Activated CD4-positive, alpha-beta T cell treated with anti-CD3 and anti-CD28 coated beads, Interleukin-2, Interleukin-4, amounts not matched to agents 100 ng/mL and 50 ng/mL, durations not matched to agents 16 hours and 8 hours (primary cell): ENCODE data around the gene UTF1.
"Not testable (repeated sequence)": the region's sequence is repeated elsewhere in the genome, so short reads cannot be mapped to it uniquely, and the experiment has no call there.

Experiments used
- DNase-seq: peaks from one replicate; pipeline ENCODE4 v3.0.0-alpha.2; 2020; ENCODE audit warnings: low spot score

UTF1 gene

DNA sequence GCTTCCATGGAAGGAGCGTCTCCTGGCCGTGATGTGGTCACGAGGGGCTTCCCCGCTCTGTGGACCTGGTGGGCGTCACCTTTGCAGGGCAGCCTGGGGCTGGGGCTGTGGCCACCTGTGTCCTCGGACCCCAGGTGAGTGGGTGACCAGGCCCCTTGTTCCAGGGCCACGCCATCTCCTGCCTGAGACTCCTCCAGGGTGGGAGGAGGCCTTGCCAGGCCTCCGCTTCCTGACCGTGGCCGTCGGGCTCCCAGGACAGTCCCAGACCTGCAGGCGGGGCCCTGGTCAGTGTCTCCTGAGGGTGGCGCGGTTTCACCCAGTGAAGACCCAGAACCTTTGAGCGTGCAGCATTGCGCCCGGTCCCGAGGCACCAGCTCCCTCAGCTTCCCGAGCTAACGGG is 20.4 kb upstream of the UTF1 start:
- no peak for DNase-seq

DNA sequence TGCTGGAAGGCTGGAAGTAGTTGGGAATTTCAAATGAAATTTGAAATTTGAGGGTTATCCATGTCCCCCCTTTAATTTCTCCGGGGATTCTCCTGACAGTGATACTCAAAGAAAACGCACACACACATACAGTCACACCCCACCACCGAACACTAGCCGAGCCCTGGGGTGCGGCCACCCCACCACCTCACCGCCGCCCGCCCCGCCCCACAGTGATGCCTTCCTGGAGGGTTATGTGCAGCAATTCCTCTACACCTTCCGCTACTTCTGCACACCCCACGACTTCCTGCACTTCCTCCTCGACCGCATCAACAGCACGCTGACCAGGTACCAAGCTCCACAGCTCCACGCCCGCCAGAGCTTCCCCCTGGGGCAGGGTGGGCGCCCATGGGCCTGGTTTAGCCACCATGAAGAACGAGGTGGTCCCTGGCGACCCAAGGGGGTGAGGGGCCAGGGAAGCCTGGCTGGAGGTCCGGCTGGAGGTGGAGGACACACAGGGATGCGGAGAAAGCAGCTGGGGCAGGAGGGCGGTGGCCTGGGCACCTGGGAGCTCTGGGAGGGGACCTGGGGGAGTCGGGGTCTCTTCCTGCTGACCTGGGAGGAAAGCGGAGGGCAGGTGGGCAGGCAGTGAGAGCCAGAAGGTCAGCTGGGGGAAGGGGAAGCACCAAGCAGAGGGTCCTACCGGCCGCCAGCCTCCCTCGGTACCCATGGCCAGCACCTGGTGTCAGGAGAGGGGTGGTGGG is 19.4 kb upstream of the UTF1 start:
- DNase-seq = no peak

DNA sequence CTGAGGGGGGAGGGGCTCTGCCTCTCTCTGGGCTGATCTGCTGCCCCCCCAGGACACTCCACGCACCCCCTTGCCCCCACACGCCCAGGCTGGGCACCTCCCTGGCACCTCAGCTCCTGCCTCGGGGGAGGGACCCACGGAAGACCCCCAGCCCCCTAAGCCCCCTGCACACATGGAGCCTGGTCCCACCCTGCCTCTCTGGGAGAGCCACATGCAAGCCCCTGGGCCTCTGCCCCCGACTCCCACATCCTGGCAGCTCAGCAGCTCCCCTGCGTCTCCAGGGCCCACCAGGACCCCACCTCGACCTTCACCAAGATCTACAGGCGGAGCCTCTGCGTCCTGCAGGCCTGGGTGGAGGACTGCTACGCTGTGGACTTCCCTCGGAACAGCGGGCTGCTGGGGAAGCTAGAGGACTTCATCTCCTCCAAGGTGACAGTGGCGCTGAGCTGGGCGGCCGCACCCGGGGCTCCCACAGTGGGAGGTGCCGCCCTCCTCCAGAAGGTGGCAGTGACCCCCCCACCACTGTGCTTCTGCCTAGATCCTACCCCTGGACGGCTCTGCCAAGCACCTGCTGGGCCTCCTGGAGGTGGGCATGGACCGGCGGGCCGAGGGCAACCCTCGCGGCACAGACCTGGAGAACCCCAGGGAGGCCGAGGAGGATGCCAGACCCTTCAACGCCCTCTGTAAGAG is 18.7 kb upstream of the UTF1 start:
- no peak for DNase-seq

GRCh38 chr10:133211959-133212852 is 17.8 kb upstream of the UTF1 start:
- no peak for DNase-seq

- no peak for DNase-seq
These were observed 17.0 kb upstream of the UTF1 start for GRCh38 chr10:133212853-133213494.

GRCh38 chr10:133213641-133214467 is 16.2 kb upstream of the UTF1 start:
- no peak for DNase-seq

DNA sequence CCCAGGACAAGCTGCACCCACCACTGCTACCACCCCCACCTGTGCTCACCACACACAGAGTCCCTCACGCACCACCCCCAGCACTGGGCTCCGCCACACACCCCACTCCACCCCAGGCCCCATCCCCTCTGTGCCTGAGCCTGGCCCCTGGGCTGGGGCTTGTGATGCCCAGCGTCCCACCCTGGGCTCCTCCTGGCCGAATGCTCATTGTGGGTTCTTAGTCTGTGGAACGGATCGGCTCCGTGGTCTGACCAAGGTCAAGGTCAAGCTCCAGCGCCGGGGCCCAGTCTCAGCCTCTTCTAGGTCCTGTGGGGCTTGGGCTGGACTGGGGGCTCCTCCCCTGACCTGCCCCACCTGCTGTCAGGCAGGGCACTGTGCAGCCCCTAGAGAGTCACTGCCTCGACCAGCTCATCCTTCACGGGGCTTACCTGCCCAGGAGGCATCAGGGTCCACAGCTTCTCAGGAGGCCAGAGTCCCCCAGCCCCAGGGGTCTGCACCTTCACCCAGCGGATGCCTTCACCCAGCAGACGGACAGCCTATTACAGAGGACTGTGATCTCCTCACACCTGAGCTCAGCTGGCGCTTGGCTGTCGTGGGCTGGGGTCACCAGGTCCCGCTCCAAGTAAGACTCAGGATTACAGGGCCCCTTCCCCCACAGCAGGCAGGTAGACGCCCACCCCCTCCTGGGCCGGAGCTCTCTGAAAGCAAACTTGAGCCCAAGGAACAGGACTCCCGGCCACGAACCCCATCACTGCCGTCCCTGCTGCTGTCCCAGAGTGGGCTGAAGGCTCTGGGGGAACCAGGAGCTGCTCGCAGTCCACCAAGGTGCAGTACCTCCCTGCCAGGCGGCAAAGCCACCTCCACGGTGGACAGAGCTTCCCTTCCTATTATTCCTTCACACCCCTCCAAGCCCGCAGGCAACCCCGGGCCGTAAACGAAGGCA is 15.3 kb upstream of the UTF1 start:
- DNase-seq = no peak

DNA sequence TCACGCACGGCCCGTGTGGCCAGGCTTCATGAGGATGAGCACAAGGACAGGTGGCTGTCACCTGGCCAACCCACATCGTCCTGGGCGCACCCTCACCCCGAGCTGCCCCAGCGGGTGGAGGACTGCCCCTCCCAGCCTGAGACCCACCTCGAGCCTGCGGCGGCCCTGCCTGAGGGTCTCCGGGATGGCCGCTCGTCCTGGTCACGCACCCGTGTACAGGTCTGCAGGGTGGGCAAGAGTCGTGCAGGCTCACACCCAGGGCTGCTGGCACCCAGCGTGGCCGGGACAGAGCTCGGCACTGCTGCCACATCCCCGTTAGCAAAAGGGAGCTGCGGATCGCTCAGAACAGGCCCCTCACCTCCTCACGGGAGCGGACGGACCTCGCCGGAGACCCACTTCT is 14.4 kb upstream of the UTF1 start:
- DNase-seq = no peak

GRCh38 chr10:133216776-133217175 is 13.2 kb upstream of the UTF1 start:
- no peak for DNase-seq

GRCh38 chr10:133217800-133218589 is 12.0 kb upstream of the UTF1 start:
- no peak for DNase-seq

DNA sequence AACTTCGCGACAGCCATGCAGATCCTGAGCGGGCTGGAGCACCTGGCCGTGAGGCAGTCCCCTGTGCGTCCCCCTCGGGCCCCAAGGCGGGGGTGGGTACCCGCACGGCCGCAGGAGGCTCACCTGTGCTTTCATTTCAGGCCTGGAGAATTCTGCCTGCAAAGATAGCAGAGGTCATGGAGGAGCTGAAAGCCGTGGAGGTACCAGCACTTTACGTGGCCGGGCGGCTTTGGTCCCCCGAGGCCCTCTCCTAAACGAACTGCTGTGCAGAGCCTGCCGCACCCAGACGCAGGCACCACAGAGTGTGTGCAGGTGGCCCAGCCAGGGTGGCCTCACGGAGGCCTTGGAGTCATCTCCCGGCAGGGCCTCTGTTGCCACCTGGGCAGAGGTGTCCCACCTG is 11.1 kb upstream of the UTF1 start:
- no peak for DNase-seq

- DNase-seq = no peak
These were observed 10.2 kb upstream of the UTF1 start for GRCh38 chr10:133219782-133220181.

- DNase-seq = no peak
These were observed 8.7 kb upstream of the UTF1 start for GRCh38 chr10:133221331-133221730.

DNA sequence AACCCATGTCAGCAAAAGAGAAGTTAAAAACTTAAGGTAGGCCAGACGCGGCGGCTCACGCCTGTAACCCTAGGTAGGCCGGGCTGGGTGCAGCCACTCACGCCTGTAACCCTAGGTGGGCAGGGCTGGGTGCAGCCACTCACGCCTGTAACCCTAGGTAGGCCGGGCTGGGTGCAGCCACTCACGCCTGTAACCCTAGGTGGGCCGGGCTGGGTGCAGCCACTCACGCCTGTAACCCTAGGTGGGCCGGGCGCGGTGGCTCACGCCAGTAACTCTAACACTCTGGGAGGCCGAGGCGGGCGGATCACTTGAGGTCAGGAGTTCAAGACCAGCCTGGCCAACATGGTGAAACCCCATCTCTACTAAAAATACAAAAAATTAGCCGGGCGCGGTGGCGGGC is 8.3 kb upstream of the UTF1 start:
- not testable (repeated sequence) for DNase-seq

GRCh38 chr10:133224076-133224475 is 5.9 kb upstream of the UTF1 start:
- no peak for DNase-seq

GRCh38 chr10:133224756-133225372 is 5.2 kb upstream of the UTF1 start:
- DNase-seq = no peak

DNA sequence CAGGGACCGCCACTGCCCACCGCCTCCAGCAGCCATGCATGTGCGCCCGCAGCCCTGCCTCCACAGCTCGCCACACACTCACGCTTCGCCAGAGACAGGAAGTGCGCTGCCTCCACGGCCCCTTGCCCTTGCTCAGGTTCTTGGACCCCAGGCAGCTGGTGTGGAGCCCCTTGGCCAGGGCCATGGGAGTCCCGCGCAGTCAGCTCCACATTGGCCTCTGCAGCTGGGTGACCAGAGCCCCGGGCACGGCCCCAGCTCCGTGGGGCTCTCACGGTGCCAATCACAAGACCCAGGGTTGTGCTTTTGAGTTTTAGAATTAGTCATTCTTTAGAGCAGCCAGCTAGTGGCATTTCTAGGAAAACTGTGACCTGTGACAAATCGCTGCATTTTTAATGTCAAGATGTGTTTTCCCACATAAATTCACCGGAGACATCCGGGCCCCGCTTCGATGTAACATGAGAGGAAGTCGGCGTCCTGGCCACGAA is 4.3 kb upstream of the UTF1 start:
- DNase-seq = peak; percentile 68

- DNase-seq = peak; percentile 31
These were observed 3.7 kb upstream of the UTF1 start for GRCh38 chr10:133226251-133226808.
